ENCODE results near the gene C17orf50.

The C17orf50 gene

DNA sequence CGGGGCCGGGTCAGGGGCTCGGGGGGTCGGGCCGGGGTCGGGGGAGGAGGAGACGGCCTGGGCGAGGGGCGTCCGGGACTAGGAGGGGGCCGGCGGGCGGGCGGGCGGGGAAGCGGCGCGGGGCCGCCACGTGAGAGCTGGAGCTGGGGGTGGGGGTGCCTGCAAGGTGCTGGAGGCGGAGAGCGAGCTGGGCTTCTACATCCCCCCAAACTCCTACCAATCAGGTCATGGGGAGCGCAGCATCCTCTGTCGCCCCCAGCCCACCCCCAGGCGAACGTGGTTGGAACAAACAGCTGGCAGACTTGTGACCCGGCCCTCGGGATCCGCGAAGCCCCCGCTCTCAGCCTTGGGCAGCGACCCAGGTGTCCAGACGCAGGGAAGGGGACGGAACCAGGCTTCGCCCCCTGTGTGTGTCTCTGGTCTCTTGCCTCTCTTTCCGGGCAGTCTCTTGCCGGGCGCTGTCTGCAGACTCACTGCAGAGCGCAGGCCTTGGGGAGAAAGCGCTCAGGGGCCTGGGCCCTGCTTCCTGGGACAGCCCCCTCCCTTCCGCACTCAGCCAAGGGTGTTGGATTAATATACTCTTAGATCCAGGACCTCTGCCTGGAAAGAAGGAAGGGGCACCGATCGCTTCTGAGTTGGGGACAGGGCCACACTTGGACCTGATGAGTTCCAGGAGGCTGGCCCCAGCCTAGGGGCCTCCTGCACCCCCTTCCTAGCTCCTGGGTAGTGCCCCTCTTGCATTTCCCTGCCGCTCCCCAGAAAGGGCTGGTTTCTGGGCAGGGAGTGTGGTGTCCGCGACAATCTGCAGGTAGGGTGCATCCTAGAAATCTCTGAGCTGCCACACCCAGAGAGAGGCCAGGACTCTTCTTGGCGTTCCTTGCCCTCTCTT is 28.5 kb upstream of the C17orf50 start:
- H3K4me3 ChIP-seq (ENCODE audit: low read depth, low read length): peak overlapping the region; percentile 60
- DNase-seq (ENCODE audit: low read depth): no peak

DNA sequence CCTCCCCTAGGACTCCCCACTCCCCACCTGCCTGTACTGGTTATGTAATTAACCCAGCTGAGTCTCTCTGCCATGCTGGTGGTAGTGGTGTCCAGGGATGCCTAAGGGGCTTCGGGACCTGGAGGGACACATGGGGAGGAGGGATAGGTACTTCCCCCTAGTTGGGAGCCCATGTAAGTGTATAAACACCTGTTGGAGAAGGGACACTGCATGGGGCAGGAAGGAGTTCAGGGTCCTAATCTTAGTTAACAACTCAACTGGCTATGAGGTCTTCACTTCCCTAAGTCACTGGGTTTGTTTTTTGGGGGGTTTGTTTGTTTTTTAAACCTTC is 27.9 kb upstream of the C17orf50 start:
- no peak for DNase-seq (ENCODE audit: low read depth)
- no peak overlapping the region for H3K4me3 ChIP-seq (ENCODE audit: low read depth, low read length)

GRCh38 chr17:35733366-35733765 is 27.3 kb upstream of the C17orf50 start:
- no peak overlapping the region for H3K4me3 ChIP-seq (ENCODE audit: low read depth, low read length)
- DNase-seq (ENCODE audit: low read depth): no peak

GRCh38 chr17:35734396-35734795 is 26.3 kb upstream of the C17orf50 start:
- no peak overlapping the region for H3K4me3 ChIP-seq (ENCODE audit: low read depth, low read length)

GRCh38 chr17:35735036-35735805 is 25.5 kb upstream of the C17orf50 start:
- DNase-seq (ENCODE audit: low read depth): no peak
- H3K4me3 ChIP-seq (ENCODE audit: low read depth, low read length): no peak overlapping the region

More at GRCh38 chr17:35734396-35734795, 26.3 kb upstream of the C17orf50 start:
- DNase-seq (ENCODE audit: low read depth): no peak

DNA sequence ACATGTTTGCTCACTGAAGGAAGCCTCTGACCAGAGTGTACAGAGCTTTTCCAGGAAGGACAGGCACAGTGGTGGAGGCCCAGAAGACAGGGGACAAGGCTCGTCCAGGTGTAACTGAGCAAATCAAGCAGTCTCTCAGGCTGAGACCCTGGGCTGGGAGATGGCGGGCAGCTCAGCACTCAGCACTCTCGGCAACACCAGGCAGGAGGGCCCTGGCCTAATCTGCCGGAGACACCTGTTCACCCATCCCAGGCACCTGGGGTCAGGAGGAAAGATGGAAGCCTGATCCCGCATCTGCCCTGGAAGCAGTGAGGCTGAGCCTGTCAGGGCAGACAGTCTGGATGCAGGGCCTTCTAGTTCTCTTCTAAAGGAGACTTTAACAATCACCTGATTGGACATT is 24.5 kb upstream of the C17orf50 start:
- DNase-seq (ENCODE audit: low read depth): no peak
- H3K4me3 ChIP-seq (ENCODE audit: low read depth, low read length): no peak overlapping the region

GRCh38 chr17:35738519-35739133 is 22.1 kb upstream of the C17orf50 start:
- DNase-seq (ENCODE audit: low read depth): no peak
- no peak overlapping the region for H3K4me3 ChIP-seq (ENCODE audit: low read depth, low read length)

GRCh38 chr17:35740216-35740615 is 20.5 kb upstream of the C17orf50 start:
- H3K4me3 ChIP-seq (ENCODE audit: low read depth, low read length): no peak overlapping the region

DNA sequence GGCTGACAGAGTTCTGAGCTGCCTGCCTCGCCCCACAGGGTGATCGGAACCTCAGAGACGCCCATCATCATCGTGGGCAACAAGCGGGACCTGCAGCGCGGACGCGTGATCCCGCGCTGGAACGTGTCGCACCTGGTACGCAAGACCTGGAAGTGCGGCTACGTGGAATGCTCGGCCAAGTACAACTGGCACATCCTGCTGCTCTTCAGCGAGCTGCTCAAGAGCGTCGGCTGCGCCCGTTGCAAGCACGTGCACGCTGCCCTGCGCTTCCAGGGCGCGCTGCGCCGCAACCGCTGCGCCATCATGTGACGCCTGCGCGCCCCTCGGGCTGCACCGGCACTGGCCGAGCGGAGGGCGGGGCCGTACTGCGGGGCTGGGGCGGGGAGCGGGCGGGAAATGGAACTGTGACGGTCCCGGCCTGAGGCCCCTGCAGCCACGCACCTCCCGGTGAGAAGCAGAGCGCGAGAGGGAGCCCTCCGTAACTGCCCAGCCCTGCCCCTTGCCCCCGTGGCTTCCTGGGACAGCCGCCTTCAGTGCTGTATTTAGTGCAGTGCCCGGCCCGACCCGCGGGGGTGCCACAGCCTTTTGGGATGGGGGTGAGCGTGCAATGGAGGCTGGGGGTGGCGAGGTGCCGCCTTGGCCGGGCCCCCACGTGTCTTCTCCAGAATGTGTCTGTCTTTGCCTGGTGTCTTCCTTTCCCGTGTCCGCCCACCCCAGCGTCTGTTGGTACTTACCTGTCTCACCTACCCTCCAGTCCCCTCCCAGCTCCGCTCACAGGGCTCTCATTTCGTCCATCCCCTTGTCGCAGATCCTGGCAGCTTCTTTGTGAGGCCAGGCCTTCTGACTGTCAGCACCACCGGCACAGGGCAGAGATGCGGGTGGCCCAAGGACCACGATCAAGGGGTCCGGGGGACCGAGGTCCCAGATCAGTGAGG is 19.4 kb upstream of the C17orf50 start:
- H3K4me3 ChIP-seq (ENCODE audit: low read depth, low read length): no peak overlapping the region
- no peak for DNase-seq (ENCODE audit: low read depth)

More at GRCh38 chr17:35740216-35740615, 20.5 kb upstream of the C17orf50 start:
- no peak for DNase-seq (ENCODE audit: low read depth)

GRCh38 chr17:35742496-35742895 is 18.2 kb upstream of the C17orf50 start:
- no peak for DNase-seq (ENCODE audit: low read depth)
- no peak overlapping the region for H3K4me3 ChIP-seq (ENCODE audit: low read depth, low read length)

- no peak for DNase-seq (ENCODE audit: low read depth)
Measured at GRCh38 chr17:35742896-35743477, 17.7 kb upstream of the C17orf50 start.

DNA sequence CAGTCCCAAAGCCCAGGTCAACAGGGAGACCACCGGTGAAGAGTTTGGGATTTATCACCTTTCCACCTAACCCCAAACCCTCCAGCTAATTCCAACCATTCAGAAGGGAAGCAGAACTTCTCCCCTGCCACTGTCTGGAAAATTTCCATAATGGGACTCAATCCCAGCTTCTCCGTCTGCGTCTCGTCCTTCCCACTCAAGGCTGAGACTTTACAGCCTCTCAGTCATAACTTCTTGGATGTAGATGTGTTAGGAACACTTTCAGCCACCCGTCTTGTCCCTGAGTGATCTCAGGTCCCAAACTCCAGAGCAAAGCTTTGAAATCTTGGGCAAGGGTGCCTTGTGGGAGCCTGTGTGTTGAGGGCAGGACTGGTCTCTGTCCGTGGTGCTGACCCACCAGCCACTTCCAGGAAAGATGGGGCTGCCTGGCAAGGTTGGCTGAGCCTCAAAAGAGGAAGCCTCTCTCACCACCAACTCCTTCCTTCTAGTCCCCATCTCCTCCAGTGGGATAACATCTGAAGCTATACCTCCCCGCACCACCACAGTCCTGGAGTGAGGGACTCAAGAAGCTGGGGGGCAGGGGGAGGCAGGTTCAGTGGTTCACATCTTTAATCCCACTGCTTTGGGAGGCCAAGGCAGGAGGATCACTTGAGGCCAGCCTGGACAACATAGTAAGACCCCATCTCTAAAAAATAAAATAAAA is 16.9 kb upstream of the C17orf50 start:
- no peak overlapping the region for H3K4me3 ChIP-seq (ENCODE audit: low read depth, low read length)
- DNase-seq (ENCODE audit: low read depth): no peak

More at GRCh38 chr17:35742896-35743477, 17.7 kb upstream of the C17orf50 start:
- H3K4me3 ChIP-seq (ENCODE audit: low read depth, low read length): no peak overlapping the region

GRCh38 chr17:35744830-35745229 is 15.9 kb upstream of the C17orf50 start:
- DNase-seq (ENCODE audit: low read depth): no peak
- no peak overlapping the region for H3K4me3 ChIP-seq (ENCODE audit: low read depth, low read length)

DNA sequence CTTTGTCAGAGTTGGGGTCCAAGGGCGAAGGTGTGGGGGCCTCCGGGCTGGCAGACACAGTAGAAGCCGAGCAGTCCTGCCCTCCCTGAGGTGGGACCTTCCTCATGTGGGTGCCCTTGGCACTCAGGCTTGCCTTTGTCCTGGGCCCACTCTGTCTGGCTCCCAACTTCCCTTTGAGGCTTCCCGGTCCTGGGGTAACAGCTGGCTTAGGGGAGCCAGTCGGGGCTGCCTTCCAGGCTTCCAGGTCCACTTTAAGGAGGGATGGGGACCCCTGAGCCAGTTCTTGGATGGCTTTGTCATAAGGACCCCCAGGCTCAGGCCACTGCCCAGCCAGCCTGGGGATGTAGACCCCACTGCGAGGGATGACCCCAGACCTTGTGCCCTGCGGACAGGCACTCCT is 15.4 kb upstream of the C17orf50 start:
- H3K4me3 ChIP-seq (ENCODE audit: low read depth, low read length): no peak overlapping the region
- DNase-seq (ENCODE audit: low read depth): no peak

GRCh38 chr17:35745749-35746320 is 14.9 kb upstream of the C17orf50 start:
- no peak overlapping the region for H3K4me3 ChIP-seq (ENCODE audit: low read depth, low read length)
- DNase-seq (ENCODE audit: low read depth): no peak

- no peak for DNase-seq (ENCODE audit: low read depth)
- H3K4me3 ChIP-seq (ENCODE audit: low read depth, low read length): no peak overlapping the region
Measured at GRCh38 chr17:35747540-35748017, 13.1 kb upstream of the C17orf50 start.

- no peak overlapping the region for H3K4me3 ChIP-seq (ENCODE audit: low read depth, low read length)
- no peak for DNase-seq (ENCODE audit: low read depth)
Measured at GRCh38 chr17:35748341-35748841, 12.3 kb upstream of the C17orf50 start.

GRCh38 chr17:35748979-35749378 is 11.7 kb upstream of the C17orf50 start:
- no peak for DNase-seq (ENCODE audit: low read depth)
- no peak overlapping the region for H3K4me3 ChIP-seq (ENCODE audit: low read depth, low read length)
